ENCODE data around the gene DHX16. TPM values are rescaled to one million over a fixed set of nuclear protein-coding genes. Genes with fewer than 3 reads are reported as not detected.

DHX16 gene
- polyA plus RNA-seq, 3 donors = 16.4 to 70.1 (median 19.0) TPM

- H3K4me1 ChIP-seq (ENCODE audit: control insufficient read depth in 1 of 2, insufficient read depth in 2 of 2, low read length in 2 of 2) = no peaks in the 10 kb centered on the region
- no peak overlapping the region for H3K4me3 ChIP-seq (replicated peaks in 1 of 3; ENCODE audit: low read depth in 2 of 3, low read length in 3 of 3)
- H3K9me3 ChIP-seq (replicated peaks in 1 of 2; ENCODE audit: control insufficient read depth in 1 of 2, insufficient read depth in 1 of 2, low read length in 2 of 2) = no peaks in the 10 kb centered on the region
- H3K36me3 ChIP-seq (replicated peaks in 1 of 2; ENCODE audit: control insufficient read depth in 1 of 2, insufficient read depth in 2 of 2, low read length in 2 of 2) = peaks cover 6 to 24% of the 10 kb centered on the region in 2 donors
- DNase-seq = no peak
- no peaks in the 10 kb centered on the region for H3K27me3 ChIP-seq (ENCODE audit: control insufficient read depth in 2 of 2, insufficient read depth in 2 of 2, low read length in 2 of 2)
- no peak overlapping the region for H3K27ac ChIP-seq (ENCODE audit: low read depth in 1 of 2, low read length in 2 of 2)
- H3K79me2 ChIP-seq (ENCODE audit: insufficient read depth, low read length) = no peaks in the 10 kb centered on the region
- no peak overlapping the region for H3K9ac ChIP-seq (ENCODE audit: insufficient read depth, low read length, poor library complexity, severe bottlenecking)
- intact Hi-C loops (cut with micrococcal nuclease) = no loop called here
- Mint-ChIP-seq H3K36me3 (peaks cover 28 to 33% of the 10 kb centered on the region in 2 donors), H3K27ac (no peak overlapping the region), H3K27me3 (ENCODE audit: low read depth in 3 of 3) (peaks cover 0 to 2% (median 0%) of the 10 kb centered on the region in 3 donors), H3K4me1 (peaks cover 5% of the 10 kb centered on the region), H3K9me3 (no peaks in the 10 kb centered on the region), H3K4me3 (no peak overlapping the region)
- no peak overlapping the region for H3K4me2 ChIP-seq (replicated peaks; ENCODE audit: extremely low read depth, low read length, poor library complexity, severe bottlenecking)
- no peak overlapping the region for H2AFZ ChIP-seq (ENCODE audit: insufficient read depth, low read depth, low read length, poor library complexity, severe bottlenecking)
- TF ChIP-seq CTCF (IDR thresholded peaks at IDR 0.05) = no peak
- H4K20me1 ChIP-seq (ENCODE audit: insufficient read depth, low read length) = no peaks in the 10 kb centered on the region
- 97% methylated on average over 3 of the region's 3 CpGs for WGBS (ENCODE audit: insufficient coverage)
These were observed 37.0 kb downstream of the DHX16 start for GRCh38 chr6:30635834-30636233.

GRCh38 chr6:30626484-30627366 lies 46.1 kb downstream of the DHX16 start, which contains the start of gene ATAT1:
ATAT1 (plus strand) TSS chr6:30626874.
- peaks cover 0 to 3% (median 0%) of the 10 kb centered on the region in 3 donors for H3K27me3 Mint-ChIP-seq (ENCODE audit: low read depth in 3 of 3)
- peaks cover 40 to 57% of the 10 kb centered on the region in 2 donors for H3K36me3 Mint-ChIP-seq
- Histone ChIP-seq H3K4me3 (replicated peaks in 1 of 3; ENCODE audit: low read depth in 2 of 3, low read length in 3 of 3) (peak within 1 kb of the TSS; percentile 45 to 81 (median 54)), H3K27me3 (ENCODE audit: control insufficient read depth in 2 of 2, insufficient read depth in 2 of 2, low read length in 2 of 2) (no peaks in the 10 kb centered on the region), H3K27ac (ENCODE audit: low read depth in 1 of 2, low read length in 2 of 2) (peak within 1 kb of the TSS; percentile 52 to 87), H2AFZ (ENCODE audit: insufficient read depth, low read depth, low read length, poor library complexity, severe bottlenecking) (peak within 1 kb of the TSS; percentile 93), H4K20me1 (ENCODE audit: insufficient read depth, low read length) (no peaks in the 10 kb centered on the region), H3K9me3 (replicated peaks in 1 of 2; ENCODE audit: control insufficient read depth in 1 of 2, insufficient read depth in 1 of 2, low read length in 2 of 2) (no peaks in the 10 kb centered on the region), H3K4me2 (replicated peaks; ENCODE audit: extremely low read depth, low read length, poor library complexity, severe bottlenecking) (peak within 1 kb of the TSS; percentile 83), H3K79me2 (ENCODE audit: insufficient read depth, low read length) (peaks cover 5% of the 10 kb centered on the region), H3K36me3 (replicated peaks in 1 of 2; ENCODE audit: control insufficient read depth in 1 of 2, insufficient read depth in 2 of 2, low read length in 2 of 2) (peaks cover 38 to 48% of the 10 kb centered on the region in 2 donors), H3K9ac (ENCODE audit: insufficient read depth, low read length, poor library complexity, severe bottlenecking) (peak within 1 kb of the TSS; percentile 72), H3K4me1 (ENCODE audit: control insufficient read depth in 1 of 2, insufficient read depth in 2 of 2, low read length in 2 of 2) (peaks cover 13 to 15% of the 10 kb centered on the region in 2 donors)
- H3K4me3 Mint-ChIP-seq = peak within 1 kb of the TSS; percentile 86 to 92
- peak; percentile 85 to 88 (median 86) for DNase-seq
- H3K9me3 Mint-ChIP-seq = no peaks in the 10 kb centered on the region
- H3K27ac Mint-ChIP-seq = peak within 1 kb of the TSS; percentile 92 to 98 (median 95)
- WGBS (ENCODE audit: insufficient coverage) = 5% methylated on average over 34 of the region's 36 CpGs
- peak; percentile 33 for TF ChIP-seq CTCF (IDR thresholded peaks at IDR 0.05)
- H3K4me1 Mint-ChIP-seq = peaks cover 20% of the 10 kb centered on the region
- intact Hi-C loops (cut with micrococcal nuclease) = no loop called here

All from CD14-positive monocyte (primary cell).